DMS153 treated with DMSO at 0.1 percent for 48 hours (cell line): ENCODE results near the gene MYH11.
"Not testable (repeated sequence)": the region's sequence is repeated elsewhere in the genome, so short reads cannot be mapped to it uniquely, and the experiment has no call there.

Source experiments
- DNase-seq: peaks from one replicate; lab custom pipeline; 2025; ENCODE audit not compliant: unreplicated experiment; lab: John Stamatoyannopoulos, UW

MYH11 gene

GRCh38 chr16:15682105-15682570 is 174.7 kb downstream of the MYH11 start:
- no peak for DNase-seq

GRCh38 chr16:15677447-15677846 is 179.4 kb downstream of the MYH11 start:
- no peak for DNase-seq

GRCh38 chr16:15676506-15676905 is 180.3 kb downstream of the MYH11 start:
- no peak for DNase-seq

GRCh38 chr16:15674571-15674970 is 182.3 kb downstream of the MYH11 start:
- DNase-seq = no peak

GRCh38 chr16:15672514-15673167 is 184.2 kb downstream of the MYH11 start:
- DNase-seq = peak; percentile 96

- not testable (repeated sequence) for DNase-seq
Measured at GRCh38 chr16:15672127-15672513, 184.7 kb downstream of the MYH11 start.

GRCh38 chr16:15671530-15672117 is 185.2 kb downstream of the MYH11 start:
- no peak for DNase-seq

- DNase-seq = no peak
Measured at GRCh38 chr16:15667091-15667742, 189.6 kb downstream of the MYH11 start.

GRCh38 chr16:15665107-15665506 is 191.7 kb downstream of the MYH11 start:
- DNase-seq = no peak

GRCh38 chr16:15660203-15660601 is 196.6 kb downstream of the MYH11 start:
- no peak for DNase-seq

- no peak for DNase-seq
Measured at GRCh38 chr16:15658556-15658955, 198.3 kb downstream of the MYH11 start.

GRCh38 chr16:15658149-15658548 is 198.7 kb downstream of the MYH11 start:
- DNase-seq = no peak

GRCh38 chr16:15655561-15655960 is 201.3 kb downstream of the MYH11 start:
- not testable (repeated sequence) for DNase-seq

- no peak for DNase-seq
Measured at GRCh38 chr16:15654591-15654990, 202.2 kb downstream of the MYH11 start.

- DNase-seq = peak; percentile 16
Measured at GRCh38 chr16:15653227-15653626, 203.6 kb downstream of the MYH11 start.
